ENCODE results near the gene NCAM1. TPM values are rescaled to one million over a fixed set of nuclear protein-coding genes. Genes with fewer than 3 reads are reported as not detected.

Gene NCAM1
- total and polyA plus RNA-seq, 2 donors (not counting 1 experiment from before 2014, with no cell fraction given): 0.17 to 2.6 TPM

GRCh38 chr11:113184498-113184897 is 223.3 kb downstream of the NCAM1 start:
- Histone ChIP-seq H3K9me3 (ENCODE audit: control insufficient read depth, insufficient read depth, low read depth, low read length) (no peaks in the 10 kb centered on the region), H3K4me3 (replicated peaks in 1 of 4; ENCODE audit: control extremely low read depth in 1 of 4, insufficient read depth in 1 of 4, low read depth in 3 of 4, low read length in 4 of 4) (no peak overlapping the region), H3K27me3 (ENCODE audit: control insufficient read depth, insufficient read depth, low read length) (no peaks in the 10 kb centered on the region), H3K4me1 (ENCODE audit: control insufficient read depth, extremely low read depth, insufficient read depth, low read length) (no peaks in the 10 kb centered on the region), H3K4me2 (ENCODE audit: extremely low read depth, insufficient read depth, low read length) (no peak overlapping the region), H3K27ac (ENCODE audit: insufficient read depth, low read length) (no peak overlapping the region), H4K20me1 (ENCODE audit: control insufficient read depth, extremely low read depth, insufficient read depth, low read length) (no peaks in the 10 kb centered on the region), H3K9ac (ENCODE audit: insufficient read depth, low read length) (no peak overlapping the region), H3K36me3 (ENCODE audit: control insufficient read depth, insufficient read depth, low read length) (no peaks in the 10 kb centered on the region), H2AFZ (ENCODE audit: low read length) (no peak overlapping the region), H3K79me2 (ENCODE audit: control insufficient read depth, insufficient read depth, low read length) (no peaks in the 10 kb centered on the region)
- DNase-seq (ENCODE audit: low read depth in 2 of 2): peak; percentile 89 to 98
- no peak for TF ChIP-seq EZH2 (IDR thresholded peaks at IDR 0.05; ENCODE audit: low read length, missing control alignments)
- TF ChIP-seq CTCF (conservative IDR thresholded peaks at IDR 0.05 in 1 of 2, IDR thresholded peaks at IDR 0.05 in 1 of 2; ENCODE audit: low read depth in 1 of 2, low read length in 2 of 2): no peak

GRCh38 chr11:113188371-113188834 is 227.2 kb downstream of the NCAM1 start:
- no peaks in the 10 kb centered on the region for H3K9me3 ChIP-seq (ENCODE audit: control insufficient read depth, insufficient read depth, low read depth, low read length)
- DNase-seq (ENCODE audit: low read depth in 2 of 2): no peak
- no peak overlapping the region for H3K9ac ChIP-seq (ENCODE audit: insufficient read depth, low read length)
- no peak for TF ChIP-seq EZH2 (IDR thresholded peaks at IDR 0.05; ENCODE audit: low read length, missing control alignments)
- no peak for TF ChIP-seq CTCF (conservative IDR thresholded peaks at IDR 0.05 in 1 of 2, IDR thresholded peaks at IDR 0.05 in 1 of 2; ENCODE audit: low read depth in 1 of 2, low read length in 2 of 2)
- H3K27ac ChIP-seq (ENCODE audit: insufficient read depth, low read length): no peak overlapping the region
- H3K4me1 ChIP-seq (ENCODE audit: control insufficient read depth, extremely low read depth, insufficient read depth, low read length): no peaks in the 10 kb centered on the region
- H3K36me3 ChIP-seq (ENCODE audit: control insufficient read depth, insufficient read depth, low read length): no peaks in the 10 kb centered on the region
- no peak overlapping the region for H2AFZ ChIP-seq (ENCODE audit: low read length)
- H4K20me1 ChIP-seq (ENCODE audit: control insufficient read depth, extremely low read depth, insufficient read depth, low read length): no peaks in the 10 kb centered on the region
- H3K4me2 ChIP-seq (ENCODE audit: extremely low read depth, insufficient read depth, low read length): no peak overlapping the region
- H3K4me3 ChIP-seq (replicated peaks in 1 of 4; ENCODE audit: control extremely low read depth in 1 of 4, insufficient read depth in 1 of 4, low read depth in 3 of 4, low read length in 4 of 4): no peak overlapping the region
- H3K79me2 ChIP-seq (ENCODE audit: control insufficient read depth, insufficient read depth, low read length): no peaks in the 10 kb centered on the region
- no peaks in the 10 kb centered on the region for H3K27me3 ChIP-seq (ENCODE audit: control insufficient read depth, insufficient read depth, low read length)

DNA sequence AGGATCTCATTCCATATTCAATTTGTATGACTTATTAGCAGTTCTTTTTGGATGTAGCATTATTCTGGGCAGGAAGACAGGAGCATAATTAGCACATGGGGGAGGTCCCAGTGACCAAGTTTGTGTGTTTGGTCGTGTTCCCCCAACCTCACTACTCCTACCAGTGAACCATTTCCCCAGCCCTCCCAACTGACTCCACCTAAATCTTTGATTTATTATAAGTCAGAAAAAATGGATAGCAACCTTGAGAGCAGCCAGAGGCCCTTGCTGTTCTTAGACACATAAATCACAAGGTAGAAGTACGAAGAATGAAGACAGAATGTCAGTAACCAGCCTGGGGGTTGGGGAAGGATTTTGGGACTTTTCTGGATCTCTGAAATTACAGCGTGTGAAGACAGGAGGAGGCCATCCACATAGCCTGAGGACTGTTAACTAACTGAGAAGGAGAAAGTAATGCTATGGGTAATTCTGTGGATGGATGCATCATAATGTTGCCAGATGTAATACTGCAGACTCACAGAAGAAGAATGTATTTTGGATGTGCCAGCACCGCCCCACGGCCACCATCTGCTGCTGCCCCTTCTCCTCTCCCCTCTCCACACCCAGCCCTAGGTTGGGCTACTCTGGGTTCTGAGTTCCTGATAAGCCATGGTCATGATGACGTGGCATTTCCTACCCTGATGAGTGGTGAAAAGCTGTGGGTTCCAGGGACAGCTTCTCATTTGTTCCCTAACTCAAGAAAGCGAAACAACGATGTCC is 228.9 kb downstream of the NCAM1 start:
- Histone ChIP-seq H3K9me3 (ENCODE audit: control insufficient read depth, insufficient read depth, low read depth, low read length) (no peaks in the 10 kb centered on the region), H3K79me2 (ENCODE audit: control insufficient read depth, insufficient read depth, low read length) (no peaks in the 10 kb centered on the region), H2AFZ (ENCODE audit: low read length) (no peak overlapping the region), H3K27me3 (ENCODE audit: control insufficient read depth, insufficient read depth, low read length) (no peaks in the 10 kb centered on the region), H4K20me1 (ENCODE audit: control insufficient read depth, extremely low read depth, insufficient read depth, low read length) (no peaks in the 10 kb centered on the region), H3K27ac (ENCODE audit: insufficient read depth, low read length) (peak overlapping the region; percentile 44), H3K9ac (ENCODE audit: insufficient read depth, low read length) (no peak overlapping the region), H3K4me1 (ENCODE audit: control insufficient read depth, extremely low read depth, insufficient read depth, low read length) (no peaks in the 10 kb centered on the region), H3K36me3 (ENCODE audit: control insufficient read depth, insufficient read depth, low read length) (no peaks in the 10 kb centered on the region), H3K4me2 (ENCODE audit: extremely low read depth, insufficient read depth, low read length) (peak overlapping the region; percentile 4), H3K4me3 (replicated peaks in 1 of 4; ENCODE audit: control extremely low read depth in 1 of 4, insufficient read depth in 1 of 4, low read depth in 3 of 4, low read length in 4 of 4) (no peak overlapping the region)
- peak; percentile 91 to 97 for DNase-seq (ENCODE audit: low read depth in 2 of 2)
- TF ChIP-seq CTCF (conservative IDR thresholded peaks at IDR 0.05 in 1 of 2, IDR thresholded peaks at IDR 0.05 in 1 of 2; ENCODE audit: low read depth in 1 of 2, low read length in 2 of 2) (no peak), EZH2 (IDR thresholded peaks at IDR 0.05; ENCODE audit: low read length, missing control alignments) (no peak)

Data from fibroblast of lung (primary cell).